Measurements from ENCODE around the gene CHSY3.

CHSY3 gene

DNA sequence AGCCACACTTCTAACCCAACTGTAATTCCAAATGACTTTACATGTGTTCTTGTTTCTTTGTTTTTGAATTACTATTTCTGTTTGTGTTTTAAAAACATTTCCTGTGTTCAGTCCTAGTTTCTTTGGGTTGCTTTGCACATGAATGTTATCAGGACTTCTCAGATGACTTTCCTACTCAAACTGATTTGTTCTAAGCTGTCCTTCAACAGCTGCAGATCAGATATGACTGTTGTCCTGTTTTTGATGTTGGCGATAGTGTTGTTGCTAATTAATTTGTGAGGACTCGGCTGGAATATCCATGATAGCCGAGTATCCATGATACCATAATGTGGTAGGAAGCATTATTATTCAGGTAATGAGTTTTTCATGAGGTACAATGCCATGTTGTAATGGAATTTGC lies 98.6 kb downstream of the CHSY3 start:
- DNase-seq (ENCODE audit: low read depth, low spot score), result no peak
- TF ChIP-seq, protein P1, sequence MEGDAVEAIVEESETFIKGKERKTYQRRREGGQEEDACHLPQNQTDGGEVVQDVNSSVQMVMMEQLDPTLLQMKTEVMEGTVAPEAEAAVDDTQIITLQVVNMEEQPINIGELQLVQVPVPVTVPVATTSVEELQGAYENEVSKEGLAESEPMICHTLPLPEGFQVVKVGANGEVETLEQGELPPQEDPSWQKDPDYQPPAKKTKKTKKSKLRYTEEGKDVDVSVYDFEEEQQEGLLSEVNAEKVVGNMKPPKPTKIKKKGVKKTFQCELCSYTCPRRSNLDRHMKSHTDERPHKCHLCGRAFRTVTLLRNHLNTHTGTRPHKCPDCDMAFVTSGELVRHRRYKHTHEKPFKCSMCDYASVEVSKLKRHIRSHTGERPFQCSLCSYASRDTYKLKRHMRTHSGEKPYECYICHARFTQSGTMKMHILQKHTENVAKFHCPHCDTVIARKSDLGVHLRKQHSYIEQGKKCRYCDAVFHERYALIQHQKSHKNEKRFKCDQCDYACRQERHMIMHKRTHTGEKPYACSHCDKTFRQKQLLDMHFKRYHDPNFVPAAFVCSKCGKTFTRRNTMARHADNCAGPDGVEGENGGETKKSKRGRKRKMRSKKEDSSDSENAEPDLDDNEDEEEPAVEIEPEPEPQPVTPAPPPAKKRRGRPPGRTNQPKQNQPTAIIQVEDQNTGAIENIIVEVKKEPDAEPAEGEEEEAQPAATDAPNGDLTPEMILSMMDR (IDR thresholded peaks at IDR 0.05; ENCODE audit: low read depth, low read length), result no peak
- H3K4me3 ChIP-seq (ENCODE audit: low read depth, low read length), result no peak overlapping the region
- in situ Hi-C loops (cut with HindIII; ENCODE audit: low sequenced_read_pairs), result no loop called here

DNA sequence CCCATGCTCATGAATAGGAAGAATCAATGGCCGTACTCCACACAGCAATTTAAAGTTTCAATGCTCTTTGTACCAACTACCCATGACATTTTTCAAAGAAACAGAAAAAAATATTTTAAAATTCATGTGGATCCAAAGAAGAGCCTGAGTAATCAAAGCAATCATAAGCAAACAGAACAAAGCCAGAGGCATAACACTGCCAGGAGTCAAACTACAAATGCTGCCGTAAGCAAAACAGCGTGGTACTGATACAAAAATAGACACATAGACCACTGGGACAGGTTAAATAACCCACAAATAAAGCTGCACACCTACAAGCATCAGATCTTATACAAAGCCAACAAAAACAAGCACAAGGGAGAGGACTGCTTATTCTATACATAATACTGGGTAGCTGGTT lies 107.7 kb downstream of the CHSY3 start:
- H3K4me3 ChIP-seq (ENCODE audit: low read depth, low read length), result no peak overlapping the region
- in situ Hi-C loops (cut with HindIII; ENCODE audit: low sequenced_read_pairs), result no loop called here
- no peak for DNase-seq (ENCODE audit: low read depth, low spot score)
- TF ChIP-seq, protein P1 (IDR thresholded peaks at IDR 0.05; ENCODE audit: low read depth, low read length), result no peak

- H3K4me3 ChIP-seq (ENCODE audit: low read depth, low read length), result no peak overlapping the region
- in situ Hi-C loops (cut with HindIII; ENCODE audit: low sequenced_read_pairs), result no loop called here
- TF ChIP-seq, protein P1 (IDR thresholded peaks at IDR 0.05; ENCODE audit: low read depth, low read length), result no peak
- DNase-seq (ENCODE audit: low read depth, low spot score), result no peak
These were observed 112.9 kb downstream of the CHSY3 start for GRCh38 chr5:130017173-130017572.

- TF ChIP-seq, protein P1 (IDR thresholded peaks at IDR 0.05; ENCODE audit: low read depth, low read length), result no peak
- in situ Hi-C loops (cut with HindIII; ENCODE audit: low sequenced_read_pairs), result no loop called here
- DNase-seq (ENCODE audit: low read depth, low spot score), result no peak
- H3K4me3 ChIP-seq (ENCODE audit: low read depth, low read length), result no peak overlapping the region
These were observed 114.4 kb downstream of the CHSY3 start for GRCh38 chr5:130018641-130019040.

GRCh38 chr5:130021000-130021399 lies 116.7 kb downstream of the CHSY3 start:
- in situ Hi-C loops (cut with HindIII; ENCODE audit: low sequenced_read_pairs), result no loop called here
- DNase-seq (ENCODE audit: low read depth, low spot score), result no peak
- TF ChIP-seq, protein P1 (IDR thresholded peaks at IDR 0.05; ENCODE audit: low read depth, low read length), result no peak
- H3K4me3 ChIP-seq (ENCODE audit: low read depth, low read length), result no peak overlapping the region

DNA sequence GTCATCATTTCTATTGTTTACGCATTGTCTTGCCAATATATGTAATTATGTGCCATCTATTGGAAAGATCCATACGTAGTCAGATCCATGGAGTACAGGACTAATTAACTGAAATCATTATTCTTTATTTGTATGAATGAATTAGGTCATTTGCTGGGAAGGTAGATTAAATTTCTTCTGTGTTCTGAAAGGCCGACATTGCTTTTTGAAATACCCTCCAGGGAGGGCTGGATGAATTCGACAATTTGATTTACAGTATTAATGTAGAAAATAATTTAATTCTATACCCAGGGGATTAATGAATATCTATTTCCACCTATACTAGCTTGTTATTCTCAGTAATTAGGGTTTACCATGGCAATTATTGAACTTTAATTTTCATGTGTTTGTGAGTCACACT lies 117.6 kb downstream of the CHSY3 start:
- in situ Hi-C loops (cut with HindIII; ENCODE audit: low sequenced_read_pairs), result no loop called here
- no peak overlapping the region for H3K4me3 ChIP-seq (ENCODE audit: low read depth, low read length)
- no peak for DNase-seq (ENCODE audit: low read depth, low spot score)
- TF ChIP-seq, protein P1 (IDR thresholded peaks at IDR 0.05; ENCODE audit: low read depth, low read length), result no peak

DNA sequence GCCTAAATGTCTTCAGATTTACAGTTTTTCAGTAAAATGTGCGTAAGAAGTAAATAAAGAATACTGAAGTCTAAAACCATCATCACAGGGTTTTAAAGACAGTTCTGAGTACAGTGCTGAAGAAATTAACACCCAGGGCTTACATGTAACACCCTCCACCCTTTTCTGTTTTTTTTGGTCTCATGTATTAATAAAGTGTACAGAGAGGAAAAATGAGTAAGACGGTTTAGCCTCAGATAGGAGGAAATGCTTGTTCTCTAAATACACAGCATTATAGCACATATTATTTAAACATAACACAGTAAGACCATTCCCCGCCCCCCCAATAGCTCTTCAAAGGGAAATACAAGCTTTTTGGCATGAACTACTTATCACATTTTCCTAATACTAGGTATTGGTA lies 119.3 kb downstream of the CHSY3 start:
- in situ Hi-C loops (cut with HindIII; ENCODE audit: low sequenced_read_pairs), result no loop called here
- TF ChIP-seq, protein P1 (IDR thresholded peaks at IDR 0.05; ENCODE audit: low read depth, low read length), result no peak

More for the DNA sequence above, 119.3 kb downstream of the CHSY3 start:
- no peak for DNase-seq (ENCODE audit: low read depth, low spot score)
- H3K4me3 ChIP-seq (ENCODE audit: low read depth, low read length), result no peak overlapping the region
